Sigmoid colon (tissue), 4 donors: ENCODE measurements around the gene BIRC6.

Source experiments
- POLR2A ChIP-seq, 2 donors: fragments of 450-650 bp; IDR thresholded peaks; one replicate each; pipeline ENCODE4 v1.6.1; 2016; ENCODE audit warnings: antibody characterized with exemption in 2 of 2, mild to moderate bottlenecking in 2 of 2, moderate library complexity in 2 of 2
- POLR2AphosphoS5 ChIP-seq, 4 donors: sonication (generic); formaldehyde crosslinking; IDR thresholded peaks; one replicate each; pipeline ENCODE4 v1.6.1; 2017; ENCODE audit warnings: antibody characterized with exemption in 4 of 4
- TF ChIP-seq, protein P1 (sequence below), 4 experiments: fragments of 450-650 bp in 3 of 4; fragments of 200-600 bp in 1 of 4; IDR thresholded peaks; one replicate each; pipeline ENCODE4 v1.5.1; 2016 to 2019; ENCODE audit warnings: antibody characterized with exemption in 4 of 4, mild to moderate bottlenecking in 3 of 4, moderate library complexity in 2 of 4

DNA sequence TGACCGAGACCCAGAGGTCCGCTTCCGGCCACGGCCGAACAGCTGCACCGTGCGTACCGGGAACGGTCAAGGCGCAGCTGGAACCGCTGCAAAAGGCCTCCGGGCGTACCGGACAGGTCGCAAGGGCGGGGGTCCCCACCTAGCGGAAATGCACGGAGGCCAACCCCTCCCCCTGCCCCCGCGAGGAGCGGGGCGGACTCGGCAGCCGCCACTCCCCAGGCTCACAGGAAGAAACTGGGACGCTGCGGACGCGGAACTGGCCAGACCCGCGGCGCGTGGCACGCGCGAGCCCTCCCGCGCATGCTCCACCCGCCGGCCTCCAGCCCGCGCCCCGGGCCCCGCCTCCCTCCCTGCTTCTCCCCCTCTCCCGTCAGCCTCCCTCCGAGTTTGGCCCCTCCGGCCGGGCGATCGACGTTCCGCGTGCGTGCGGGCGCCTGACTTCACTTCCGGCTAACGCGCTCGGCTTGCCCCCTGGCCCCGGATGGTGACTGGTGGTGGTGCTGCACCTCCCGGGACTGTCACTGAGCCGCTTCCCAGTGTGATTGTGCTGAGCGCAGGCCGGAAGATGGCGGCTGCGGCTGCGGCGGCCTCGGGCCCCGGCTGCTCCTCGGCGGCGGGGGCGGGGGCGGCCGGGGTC lies at the start of gene BIRC6:
- TF ChIP-seq, protein P1, sequence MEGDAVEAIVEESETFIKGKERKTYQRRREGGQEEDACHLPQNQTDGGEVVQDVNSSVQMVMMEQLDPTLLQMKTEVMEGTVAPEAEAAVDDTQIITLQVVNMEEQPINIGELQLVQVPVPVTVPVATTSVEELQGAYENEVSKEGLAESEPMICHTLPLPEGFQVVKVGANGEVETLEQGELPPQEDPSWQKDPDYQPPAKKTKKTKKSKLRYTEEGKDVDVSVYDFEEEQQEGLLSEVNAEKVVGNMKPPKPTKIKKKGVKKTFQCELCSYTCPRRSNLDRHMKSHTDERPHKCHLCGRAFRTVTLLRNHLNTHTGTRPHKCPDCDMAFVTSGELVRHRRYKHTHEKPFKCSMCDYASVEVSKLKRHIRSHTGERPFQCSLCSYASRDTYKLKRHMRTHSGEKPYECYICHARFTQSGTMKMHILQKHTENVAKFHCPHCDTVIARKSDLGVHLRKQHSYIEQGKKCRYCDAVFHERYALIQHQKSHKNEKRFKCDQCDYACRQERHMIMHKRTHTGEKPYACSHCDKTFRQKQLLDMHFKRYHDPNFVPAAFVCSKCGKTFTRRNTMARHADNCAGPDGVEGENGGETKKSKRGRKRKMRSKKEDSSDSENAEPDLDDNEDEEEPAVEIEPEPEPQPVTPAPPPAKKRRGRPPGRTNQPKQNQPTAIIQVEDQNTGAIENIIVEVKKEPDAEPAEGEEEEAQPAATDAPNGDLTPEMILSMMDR (IDR thresholded peaks at IDR 0.05), result no peak
- TF ChIP-seq POLR2AphosphoS5 (IDR thresholded peaks at IDR 0.05), result peak; percentile 86 to 96 (median 94)
- peak; percentile 61 to 70 for TF ChIP-seq POLR2A (IDR thresholded peaks at IDR 0.05)
